H9 (cell line): ENCODE data around the gene SYNPO2. TPM values are rescaled to one million over a fixed set of nuclear protein-coding genes. Genes with fewer than 3 reads are reported as not detected.

ENCODE experiments used
- DNase-seq: peaks from one replicate; pipeline ENCODE4 v3.0.0-alpha.2; 2017
- H2AFZ ChIP-seq: one replicate; pipeline ENCODE4 v1.6.1; 2013; ENCODE audit warnings: mild to moderate bottlenecking, low read length, control low read depth, moderate library complexity
- H2AK5ac ChIP-seq: 2 replicates; pipeline ENCODE4 v1.6.1; 2013; ENCODE audit warnings: low read length, control low read depth, mixed read lengths; ENCODE audit not compliant: insufficient read length
- H2BK120ac ChIP-seq: one replicate; pipeline ENCODE4 v1.6.1; 2013; ENCODE audit warnings: low read depth, mild to moderate bottlenecking, low read length, control low read depth, inconsistent platforms; ENCODE audit not compliant: poor library complexity, severe bottlenecking
- H2BK12ac ChIP-seq: 2 replicates; pipeline ENCODE4 v1.6.1; 2013; ENCODE audit warnings: low read length, control low read depth, mixed read lengths, low read depth; ENCODE audit not compliant: insufficient read length
- H2BK15ac ChIP-seq: 2 replicates; pipeline ENCODE4 v1.6.1; 2013; ENCODE audit warnings: low read depth, low read length, control low read depth
- H2BK20ac ChIP-seq: one replicate; pipeline ENCODE4 v1.6.1; 2013; ENCODE audit warnings: low read depth, mild to moderate bottlenecking, low read length, control low read depth, inconsistent platforms; ENCODE audit not compliant: poor library complexity, severe bottlenecking
- H2BK5ac ChIP-seq: 2 replicates; pipeline ENCODE4 v1.6.1; 2013; ENCODE audit warnings: low read length, control low read depth, mixed read lengths; ENCODE audit not compliant: insufficient read length
- H3K14ac ChIP-seq: 2 replicates; pipeline ENCODE4 v1.6.1; 2013; ENCODE audit warnings: low read length, control low read depth; ENCODE audit not compliant: insufficient read depth
- H3K18ac ChIP-seq: 2 replicates; pipeline ENCODE4 v1.6.1; 2013; ENCODE audit warnings: low read depth, mild to moderate bottlenecking, mixed read lengths, low read length, control low read depth; ENCODE audit not compliant: insufficient read length
- H3K23ac ChIP-seq: 2 replicates; pipeline ENCODE4 v1.6.1; 2013; ENCODE audit warnings: low read length, control low read depth, mixed read lengths, low read depth; ENCODE audit not compliant: insufficient read length
- H3K23me2 ChIP-seq: 2 replicates; pipeline ENCODE4 v1.6.1; 2013; ENCODE audit warnings: low read depth, mild to moderate bottlenecking, mixed read lengths, low read length, control low read depth; ENCODE audit not compliant: insufficient read length, poor library complexity, severe bottlenecking
- H3K27ac ChIP-seq: 2 replicates; pipeline ENCODE4 v1.5.1; 2013; ENCODE audit warnings: low read length, control low read depth, mixed read lengths, low read depth; ENCODE audit not compliant: insufficient read length
- H3K27me3 ChIP-seq: 2 replicates; pipeline ENCODE4 v1.6.1; 2013; ENCODE audit warnings: low read length, control low read depth, inconsistent platforms; ENCODE audit not compliant: insufficient read depth
- H3K4ac ChIP-seq: 2 replicates; pipeline ENCODE4 v1.6.1; 2013; ENCODE audit warnings: low read depth, mild to moderate bottlenecking, control low read depth, inconsistent platforms, low read length, moderate library complexity
- H3K4me1 ChIP-seq: 2 replicates; pipeline ENCODE4 v1.6.1; 2013; ENCODE audit warnings: low read length, control low read depth, inconsistent platforms; ENCODE audit not compliant: insufficient read depth
- H3K4me2 ChIP-seq: 2 replicates; pipeline ENCODE4 v1.6.1; 2013; ENCODE audit warnings: low read length, control low read depth, mixed read lengths; ENCODE audit not compliant: insufficient read length, insufficient read depth
- H3K56ac ChIP-seq: 2 replicates; pipeline ENCODE4 v1.6.1; 2013; ENCODE audit warnings: low read depth, mild to moderate bottlenecking, mixed read lengths, low read length, control low read depth; ENCODE audit not compliant: insufficient read length
- H3K79me1 ChIP-seq: 2 replicates; pipeline ENCODE4 v1.6.1; 2013; ENCODE audit warnings: low read depth, mild to moderate bottlenecking, moderate library complexity, low read length, control low read depth, inconsistent platforms; ENCODE audit not compliant: insufficient read depth, poor library complexity, severe bottlenecking
- H3K79me2 ChIP-seq: 2 replicates; pipeline ENCODE4 v1.6.1; 2013; ENCODE audit warnings: low read length, control low read depth, inconsistent platforms; ENCODE audit not compliant: insufficient read depth
- H3K9ac ChIP-seq: 2 replicates; pipeline ENCODE4 v1.6.1; 2013; ENCODE audit warnings: low read length, control low read depth, mixed read lengths; ENCODE audit not compliant: insufficient read length; ENCODE audit errors: extremely low read depth
- H3K9me3 ChIP-seq: one replicate; pipeline ENCODE4 v1.6.1; 2013; ENCODE audit warnings: low read depth, low read length, inconsistent platforms; ENCODE audit not compliant: control insufficient read depth
- H3T11ph ChIP-seq: one replicate; pipeline ENCODE4 v1.6.1; 2013; ENCODE audit warnings: mild to moderate bottlenecking, low read length, control low read depth, inconsistent platforms
- H4K20me1 ChIP-seq: one replicate; pipeline ENCODE4 v1.6.1; 2013; ENCODE audit not compliant: control insufficient read depth, insufficient read length, insufficient read depth
- H4K5ac ChIP-seq: 2 replicates; pipeline ENCODE4 v1.6.1; 2013; ENCODE audit warnings: low read depth, mild to moderate bottlenecking, mixed read lengths, low read length, control low read depth; ENCODE audit not compliant: insufficient read length
- H4K8ac ChIP-seq: replicated peaks from 2 replicates; pipeline ENCODE4 v1.6.1; 2013; ENCODE audit warnings: low read length, control low read depth, mixed read lengths, low read depth; ENCODE audit not compliant: insufficient read length
- H4K91ac ChIP-seq: 2 replicates; pipeline ENCODE4 v1.6.1; 2013; ENCODE audit warnings: low read depth, mild to moderate bottlenecking, moderate library complexity, mixed read lengths, low read length, control low read depth; ENCODE audit not compliant: insufficient read length
- H3K27ac Mint-ChIP-seq, 3 experiments: 2 replicates in 2 of 3; 3 replicates in 1 of 3; pipeline ENCODE4 v1.8.0; 2020 to 2021; ENCODE audit warnings: mixed read lengths in 3 of 3, mild to moderate bottlenecking in 1 of 3, moderate library complexity in 1 of 3
- H3K27me3 Mint-ChIP-seq: 2 replicates; pipeline ENCODE4 v1.8.0; 2021; ENCODE audit warnings: low read depth, mild to moderate bottlenecking, moderate library complexity, mixed read lengths
- H3K36me3 Mint-ChIP-seq, 3 experiments: 2 replicates in 2 of 3; 3 replicates in 1 of 3; pipeline ENCODE4 v1.8.0; 2020 to 2021; ENCODE audit warnings: low read depth in 3 of 3, mixed read lengths in 3 of 3; ENCODE audit not compliant: insufficient read depth in 1 of 3
- H3K4me1 Mint-ChIP-seq, 2 experiments: 2 replicates each; pipeline ENCODE4 v1.8.0; 2020; ENCODE audit warnings: mixed read lengths in 2 of 2
- H3K4me3 Mint-ChIP-seq, 2 experiments: 2 replicates in 1 of 2; 3 replicates in 1 of 2; pipeline ENCODE4 v1.8.0; 2020 to 2021; ENCODE audit warnings: mild to moderate bottlenecking in 2 of 2, mixed read lengths in 2 of 2, moderate library complexity in 1 of 2
- H3K9me3 Mint-ChIP-seq, 2 experiments: 2 replicates in 1 of 2; 3 replicates in 1 of 2; pipeline ENCODE4 v1.8.0; 2020; ENCODE audit warnings: mild to moderate bottlenecking in 2 of 2, mixed read lengths in 2 of 2, moderate library complexity in 1 of 2
- WGBS: extraction: QIAGEN DNeasy Blood & Tissue Kit; methylation state at CpG from one replicate; pipeline ENCODE4 v1.1.7; 2013; ENCODE audit warnings: missing lambda C conversion rate, low lambda C conversion rate, mixed read lengths; ENCODE audit not compliant: insufficient read length; ENCODE audit errors: extremely low coverage; 5-methylcytosine and 5-hydroxymethylcytosine counted together
- total RNA-seq: library from RNA; stranded (reverse); gene quantifications from 2 replicates; pipeline ENCODE4 v1.2.1, GENCODE V29; 2021
- TF ChIP-seq, protein P1 (sequence below): fragments of 200-600 bp; sonication (generic); conservative IDR thresholded peaks from 3 replicates; pipeline ENCODE4 v1.8.0; 2021; ENCODE audit warnings: antibody characterized with exemption, mild to moderate bottlenecking

The SYNPO2 gene
- total RNA-seq, 1 experiment from 2014 or later, result 1.1 TPM

- Histone ChIP-seq H3K9ac (no peak overlapping the region), H3K14ac (no peak overlapping the region), H3K27ac (no peak overlapping the region), H2BK20ac (no peak overlapping the region), H3K27me3 (no peaks in the 10 kb centered on the region), H2BK12ac (no peak overlapping the region), H4K91ac (no peak overlapping the region), H2BK120ac (no peak overlapping the region), H2BK15ac (no peak overlapping the region), H3K56ac (no peak overlapping the region), H3K79me2 (no peaks in the 10 kb centered on the region), H2AFZ (no peak overlapping the region), H3K23me2 (no peaks in the 10 kb centered on the region), H3K23ac (no peak overlapping the region), H3K79me1 (no peaks in the 10 kb centered on the region), H3K4me1 (peaks cover 11% of the 10 kb centered on the region), H3K9me3 (no peaks in the 10 kb centered on the region), H4K8ac (no peak overlapping the region), H3K18ac (no peak overlapping the region), H3K4ac (no peak overlapping the region), H3K4me2 (no peak overlapping the region), H4K5ac (no peak overlapping the region), H3T11ph (no peak overlapping the region), H4K20me1 (no peaks in the 10 kb centered on the region), H2AK5ac (no peak overlapping the region), H2BK5ac (no peak overlapping the region)
- H3K9me3 Mint-ChIP-seq, result no peaks in the 10 kb centered on the region
- no peaks in the 10 kb centered on the region for H3K36me3 Mint-ChIP-seq
- no peaks in the 10 kb centered on the region for H3K27me3 Mint-ChIP-seq
- WGBS, result no CpG with 5 or more reads among the region's 1 CpG
- H3K4me1 Mint-ChIP-seq, result peaks cover 48 to 55% of the 10 kb centered on the region in 2 experiments
- TF ChIP-seq, protein P1, sequence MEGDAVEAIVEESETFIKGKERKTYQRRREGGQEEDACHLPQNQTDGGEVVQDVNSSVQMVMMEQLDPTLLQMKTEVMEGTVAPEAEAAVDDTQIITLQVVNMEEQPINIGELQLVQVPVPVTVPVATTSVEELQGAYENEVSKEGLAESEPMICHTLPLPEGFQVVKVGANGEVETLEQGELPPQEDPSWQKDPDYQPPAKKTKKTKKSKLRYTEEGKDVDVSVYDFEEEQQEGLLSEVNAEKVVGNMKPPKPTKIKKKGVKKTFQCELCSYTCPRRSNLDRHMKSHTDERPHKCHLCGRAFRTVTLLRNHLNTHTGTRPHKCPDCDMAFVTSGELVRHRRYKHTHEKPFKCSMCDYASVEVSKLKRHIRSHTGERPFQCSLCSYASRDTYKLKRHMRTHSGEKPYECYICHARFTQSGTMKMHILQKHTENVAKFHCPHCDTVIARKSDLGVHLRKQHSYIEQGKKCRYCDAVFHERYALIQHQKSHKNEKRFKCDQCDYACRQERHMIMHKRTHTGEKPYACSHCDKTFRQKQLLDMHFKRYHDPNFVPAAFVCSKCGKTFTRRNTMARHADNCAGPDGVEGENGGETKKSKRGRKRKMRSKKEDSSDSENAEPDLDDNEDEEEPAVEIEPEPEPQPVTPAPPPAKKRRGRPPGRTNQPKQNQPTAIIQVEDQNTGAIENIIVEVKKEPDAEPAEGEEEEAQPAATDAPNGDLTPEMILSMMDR, result no peak
- no peak overlapping the region for H3K27ac Mint-ChIP-seq
- no peak overlapping the region for H3K4me3 Mint-ChIP-seq
- DNase-seq, result no peak
Measured at GRCh38 chr4:119037709-119038108, 149.1 kb downstream of the SYNPO2 start.
